Heart left ventricle (tissue), 13 donors: ENCODE results near the gene SMAGP.

Experiments used
- POLR2A ChIP-seq, 2 donors: fragments of 450-650 bp; IDR thresholded peaks; one replicate each; pipeline ENCODE4 v1.6.1; 2017; ENCODE audit warnings: antibody characterized with exemption in 2 of 2, mild to moderate bottlenecking in 2 of 2, moderate library complexity in 2 of 2
- TF ChIP-seq, protein P1 (sequence below), 12 donors: fragments of 200-600 bp; sonication (generic) in 4 of 12; IDR thresholded peaks; one replicate each; pipeline versions ENCODE4 v1.5.0 to v1.8.0; 2018 to 2022; ENCODE audit warnings: antibody characterized with exemption in 12 of 12, mild to moderate bottlenecking in 5 of 12
- donor health status: ischemic (EF 13 %, LVEDD 7.1; RV severe dilation, severe dysfunction).
- donor health status: DM: no; HTN: yes; CAD: no.
- donor health status: DM: no; HTN: no; CAD: no.
- donor health status: ischemic (EF 25% LVEDD 6.9; RV normal size, moderate dysfunction).
- donor health status: ischemic (EF 25% LVEDD 5.7; RV mildly dilated, moderate dysfunction).
- donor health status: ischemic (EF 35%, LVEDD 5.7; RV mildly dilated, moderate dysfunction).
- donor health status: nonischemic (EF 11% LVEDD 7.7; RV severe dilation, severe dysfunction).
- donor health status: DM: yes; HTN: yes; CAD: no.
- donor health status: PGD.
- donor health status: ischemic (EF 29% LVEDD 5.4; RV normal size, mild dysfunction).
- donor health status: nonischemic (EF 23%, LVEDD 6.1; RV moderate dilation, normal function).

DNA sequence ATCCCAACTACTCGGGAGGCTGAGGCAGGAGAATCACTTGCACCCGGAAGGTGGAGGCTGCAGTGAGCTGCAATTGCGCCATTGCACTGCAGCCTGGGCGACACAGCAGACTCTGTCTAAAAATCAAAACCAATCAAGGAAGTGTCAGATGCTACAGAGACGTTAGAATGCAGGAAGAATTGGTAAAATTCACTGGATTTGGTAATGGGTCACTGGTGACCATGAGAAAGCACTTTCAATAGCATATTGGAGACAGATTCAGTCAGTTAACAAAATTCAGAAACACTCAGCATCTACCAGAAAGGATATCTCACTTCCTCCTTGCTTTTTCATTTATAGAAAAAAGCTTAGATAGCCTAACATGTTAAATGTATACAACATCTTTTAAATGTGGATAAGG is 36.3 kb upstream of the SMAGP start:
- TF ChIP-seq, protein P1, sequence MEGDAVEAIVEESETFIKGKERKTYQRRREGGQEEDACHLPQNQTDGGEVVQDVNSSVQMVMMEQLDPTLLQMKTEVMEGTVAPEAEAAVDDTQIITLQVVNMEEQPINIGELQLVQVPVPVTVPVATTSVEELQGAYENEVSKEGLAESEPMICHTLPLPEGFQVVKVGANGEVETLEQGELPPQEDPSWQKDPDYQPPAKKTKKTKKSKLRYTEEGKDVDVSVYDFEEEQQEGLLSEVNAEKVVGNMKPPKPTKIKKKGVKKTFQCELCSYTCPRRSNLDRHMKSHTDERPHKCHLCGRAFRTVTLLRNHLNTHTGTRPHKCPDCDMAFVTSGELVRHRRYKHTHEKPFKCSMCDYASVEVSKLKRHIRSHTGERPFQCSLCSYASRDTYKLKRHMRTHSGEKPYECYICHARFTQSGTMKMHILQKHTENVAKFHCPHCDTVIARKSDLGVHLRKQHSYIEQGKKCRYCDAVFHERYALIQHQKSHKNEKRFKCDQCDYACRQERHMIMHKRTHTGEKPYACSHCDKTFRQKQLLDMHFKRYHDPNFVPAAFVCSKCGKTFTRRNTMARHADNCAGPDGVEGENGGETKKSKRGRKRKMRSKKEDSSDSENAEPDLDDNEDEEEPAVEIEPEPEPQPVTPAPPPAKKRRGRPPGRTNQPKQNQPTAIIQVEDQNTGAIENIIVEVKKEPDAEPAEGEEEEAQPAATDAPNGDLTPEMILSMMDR (IDR thresholded peaks at IDR 0.05) = no peak
- no peak for TF ChIP-seq POLR2A (IDR thresholded peaks at IDR 0.05)
